HG03521 (cell line): Measurements from ENCODE around the gene ADAMTS12.

ENCODE experiments used
- ATAC-seq: cut with Tn5 transposase; IDR thresholded peaks from one replicate; pipeline ENCODE4 v1.9.1; 2021; ENCODE audit warnings: mild to moderate bottlenecking, moderate library complexity; ENCODE audit not compliant: unreplicated experiment

The ADAMTS12 gene

DNA sequence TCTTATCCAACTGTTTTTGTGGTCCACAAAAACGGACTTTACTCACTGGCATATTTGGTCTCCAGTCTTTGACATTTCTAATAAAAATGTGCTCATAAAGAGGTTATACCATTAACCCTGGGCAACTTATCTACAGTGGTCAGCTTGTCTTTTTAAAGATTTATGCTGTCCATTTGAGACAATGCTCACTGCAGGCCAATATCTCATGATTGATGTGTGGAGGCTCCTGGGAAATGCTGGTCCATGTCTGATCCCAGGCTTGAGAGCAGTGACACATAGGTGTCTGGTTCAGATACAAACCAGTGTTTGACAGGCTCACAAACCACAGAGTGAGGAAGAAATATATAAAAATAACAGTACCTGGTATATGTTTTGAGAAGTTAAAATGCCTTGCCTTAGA, 270.3 kb downstream of the ADAMTS12 start:
- no peak for ATAC-seq

DNA sequence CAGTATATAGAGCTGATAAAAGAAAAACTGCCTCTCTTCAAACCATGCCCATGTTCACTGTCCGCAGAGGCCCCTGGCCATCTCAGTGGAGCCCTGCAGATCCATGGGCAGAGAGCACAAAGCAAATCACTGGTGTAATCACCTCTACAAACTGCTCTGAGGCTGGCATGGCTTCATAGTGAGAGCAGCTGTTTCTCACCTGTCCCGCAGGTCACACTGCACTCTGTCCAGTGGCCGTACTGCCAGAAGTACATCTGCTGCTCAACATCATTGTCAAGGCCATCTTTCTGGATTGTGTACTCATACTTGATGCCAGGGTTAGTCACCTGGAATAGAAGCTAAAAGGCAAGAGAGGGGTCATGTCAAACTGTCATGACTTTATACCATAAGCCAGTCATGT, 277.8 kb downstream of the ADAMTS12 start:
- ATAC-seq, result no peak

DNA sequence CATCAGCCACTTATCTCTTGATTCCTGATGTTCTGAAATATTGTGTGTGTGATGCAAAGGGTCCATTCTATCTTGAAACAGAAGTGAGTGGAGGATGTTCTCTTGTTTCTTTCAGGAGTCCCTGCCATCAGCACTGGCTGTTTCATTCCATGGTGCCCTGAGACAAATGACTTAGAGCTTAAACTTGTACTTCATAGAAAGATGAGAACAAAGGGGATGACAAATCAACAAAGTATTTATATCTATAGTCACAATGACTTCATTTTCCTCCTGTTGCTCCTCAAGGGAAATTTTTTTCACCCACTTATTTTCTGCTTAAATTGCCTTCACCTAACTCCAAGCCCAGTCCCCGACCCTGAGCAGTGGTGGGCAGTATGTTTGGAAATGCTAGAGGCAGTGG, 279.4 kb downstream of the ADAMTS12 start:
- ATAC-seq, result no peak

DNA sequence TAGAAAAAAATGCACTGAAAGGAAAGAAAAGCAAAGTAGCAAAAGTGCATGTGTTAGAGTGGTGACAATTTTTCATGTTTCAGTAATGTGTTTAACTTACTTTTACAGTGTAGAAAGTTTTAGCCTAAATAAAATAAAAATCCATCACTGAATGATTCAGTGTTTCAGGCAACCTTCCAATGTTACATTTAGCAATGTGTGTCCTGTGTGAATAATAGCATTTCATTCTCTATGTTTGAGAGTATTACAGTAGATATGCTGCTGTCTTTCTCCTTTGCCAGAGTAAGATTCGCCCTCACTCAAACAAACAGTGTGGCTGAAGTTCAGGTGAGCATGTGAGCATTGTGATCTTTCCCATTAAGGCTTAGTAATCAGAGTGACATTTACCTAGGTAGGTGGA, 279.9 kb downstream of the ADAMTS12 start:
- no peak for ATAC-seq

DNA sequence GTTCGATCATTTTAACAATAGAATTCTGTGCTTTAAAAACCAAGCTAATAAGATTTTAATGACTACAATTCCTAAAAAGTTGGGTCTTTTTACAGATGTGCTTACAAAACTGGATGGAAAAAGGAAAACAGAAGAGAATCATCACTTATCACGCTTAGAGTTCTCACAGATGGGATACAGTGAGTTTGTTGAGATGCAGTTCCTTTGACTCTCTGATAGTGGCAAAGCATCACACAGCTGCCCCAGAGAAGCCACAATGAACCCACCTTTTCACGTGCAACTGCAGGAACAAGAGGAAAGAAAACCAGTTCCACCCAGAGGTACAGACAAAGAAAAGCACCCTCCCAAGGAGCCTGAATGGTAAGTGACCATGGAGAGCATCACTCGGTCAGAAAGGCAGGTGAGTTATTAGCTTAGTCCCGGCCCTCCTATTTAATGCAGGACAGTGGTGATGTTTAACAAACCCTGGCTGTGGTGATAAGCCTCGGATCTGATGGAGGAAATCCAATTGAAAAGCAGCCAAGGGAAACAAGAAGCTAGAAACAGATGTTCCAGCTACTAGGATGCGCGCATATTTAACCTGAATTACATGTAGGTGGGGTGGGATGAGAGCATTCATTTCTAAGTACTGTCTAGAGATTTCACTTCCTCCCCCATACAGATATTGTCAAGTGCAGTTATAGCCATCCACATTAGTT, 283.3 kb downstream of the ADAMTS12 start:
- ATAC-seq, result no peak

DNA sequence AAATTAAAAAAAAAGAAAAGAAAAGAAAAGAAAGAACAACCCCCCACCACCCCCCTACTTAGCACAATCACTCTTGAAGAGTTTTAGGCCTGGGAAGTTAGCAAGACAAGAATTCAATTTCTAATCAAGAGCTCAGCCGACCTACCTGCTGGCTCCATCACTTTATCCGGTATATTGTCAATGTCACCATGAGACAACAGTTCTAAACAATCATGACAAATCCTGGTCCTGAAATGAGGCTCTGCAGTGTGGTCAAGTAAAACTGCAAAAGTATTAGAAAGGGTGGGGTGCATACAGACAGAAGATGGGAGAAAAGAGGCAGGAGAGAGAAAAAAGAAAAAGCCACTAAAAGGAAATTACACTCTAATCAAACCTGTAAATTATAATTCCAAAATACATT, 287.3 kb downstream of the ADAMTS12 start:
- ATAC-seq, result no peak

DNA sequence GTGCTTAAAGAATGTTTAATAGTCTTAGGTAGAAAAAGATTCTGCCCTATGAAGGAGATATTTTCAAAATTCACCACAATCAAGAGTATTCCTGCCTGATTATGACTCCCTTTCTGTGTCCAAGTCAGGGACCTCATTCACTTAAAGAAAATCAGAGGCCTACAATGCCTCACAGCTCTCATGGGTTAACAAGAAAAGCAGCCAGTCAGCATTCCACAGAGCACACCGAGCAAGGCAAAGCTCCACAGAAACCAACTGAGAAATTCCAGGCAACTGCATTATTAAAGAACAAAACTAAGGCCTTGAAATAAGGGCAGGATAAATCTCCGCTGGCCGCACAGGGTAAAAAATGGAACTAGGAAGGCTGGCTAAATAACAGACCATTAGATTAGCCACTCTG, 289.9 kb downstream of the ADAMTS12 start:
- ATAC-seq, result no peak

DNA sequence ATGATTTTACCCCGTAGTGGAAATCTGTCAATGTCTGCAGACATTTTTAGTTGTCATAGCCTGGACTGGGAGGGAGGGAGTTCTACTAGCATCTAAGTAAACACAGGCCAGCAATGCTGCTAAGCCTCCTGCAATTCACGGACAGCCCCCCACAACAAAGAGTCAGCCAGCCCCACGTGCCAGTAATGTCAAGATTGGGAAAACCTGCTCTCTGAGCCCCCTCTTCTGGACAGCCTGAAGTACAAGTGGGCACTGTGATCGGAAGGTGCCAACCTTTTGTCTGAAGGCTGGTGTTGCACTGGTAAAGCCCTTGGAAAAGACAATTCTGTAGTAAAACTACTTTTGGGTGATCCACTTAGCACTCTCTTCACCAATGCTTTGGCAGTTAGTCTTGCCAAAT, 296.5 kb downstream of the ADAMTS12 start:
- ATAC-seq, result no peak

DNA sequence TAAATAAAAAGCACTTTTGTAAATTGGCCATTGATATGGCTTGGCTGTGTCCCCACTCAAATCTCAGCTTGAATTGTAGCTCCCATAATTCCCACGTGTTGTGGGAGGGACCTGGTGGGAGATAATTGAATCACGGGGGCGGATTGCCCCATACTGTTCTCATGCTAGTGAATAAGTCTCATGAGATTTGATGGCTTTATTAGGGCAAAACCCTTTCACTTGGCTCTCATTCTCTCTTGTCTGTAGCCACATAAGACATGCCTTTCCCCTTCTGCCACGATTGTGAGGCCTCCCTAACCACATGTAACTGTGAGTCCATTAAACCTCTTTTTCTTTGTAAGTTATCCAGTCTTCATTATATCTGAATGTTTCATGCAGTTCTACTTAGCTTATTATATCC, 297.8 kb downstream of the ADAMTS12 start:
- ATAC-seq, result no peak

DNA sequence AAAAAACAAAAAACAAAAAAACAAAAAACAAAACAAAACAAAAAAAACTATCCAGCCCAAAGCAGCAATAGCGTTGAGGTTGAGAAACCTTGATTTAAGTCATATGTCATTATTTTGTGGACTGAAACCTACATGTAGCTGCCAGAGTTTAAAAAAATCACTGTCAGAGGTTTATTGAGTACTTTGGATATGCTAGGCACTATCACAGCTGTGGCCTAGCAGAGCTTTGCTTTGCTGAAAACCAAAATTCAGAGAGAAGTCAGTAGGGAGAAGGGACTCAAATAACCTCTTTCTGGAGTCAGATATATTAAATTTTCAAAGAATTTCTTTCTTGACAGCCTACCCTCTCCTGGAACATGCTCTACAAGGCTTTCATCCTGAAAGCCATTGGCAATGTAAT, 299.5 kb downstream of the ADAMTS12 start:
- ATAC-seq, result no peak

DNA sequence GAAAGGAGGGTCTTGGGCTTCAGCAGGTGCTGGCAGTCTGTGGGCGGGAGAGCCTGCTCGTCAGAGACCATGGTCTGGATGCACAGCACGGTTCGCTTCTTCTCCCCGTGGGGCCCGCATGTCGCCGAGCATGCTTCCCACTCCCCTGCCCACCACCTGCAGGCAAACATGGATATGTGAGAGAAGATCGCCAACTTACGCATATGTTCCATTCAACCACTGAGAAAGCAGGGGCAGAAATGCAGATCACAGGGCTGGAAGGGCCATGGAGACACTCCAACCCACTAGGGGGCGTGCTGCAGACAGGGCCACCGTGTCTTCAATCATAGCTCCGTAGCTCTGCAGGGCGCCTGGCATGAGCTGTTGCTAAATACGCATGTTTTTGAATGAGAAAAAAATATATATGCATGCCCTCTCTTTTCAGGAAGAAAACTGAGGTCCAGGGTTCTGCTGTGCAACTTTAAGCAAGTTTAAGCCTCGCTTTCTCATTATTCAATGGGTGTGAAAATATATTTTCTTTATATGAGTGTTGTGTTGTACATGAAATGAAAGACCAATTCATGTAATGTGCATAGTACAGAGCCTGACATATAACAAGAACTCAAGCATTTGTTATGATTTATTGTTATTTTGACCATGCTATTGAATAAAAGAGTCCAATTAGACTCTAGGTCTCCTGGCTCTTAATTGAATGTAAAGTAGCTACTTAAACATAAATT, 303.0 kb downstream of the ADAMTS12 start:
- ATAC-seq, result peak; percentile 56

DNA sequence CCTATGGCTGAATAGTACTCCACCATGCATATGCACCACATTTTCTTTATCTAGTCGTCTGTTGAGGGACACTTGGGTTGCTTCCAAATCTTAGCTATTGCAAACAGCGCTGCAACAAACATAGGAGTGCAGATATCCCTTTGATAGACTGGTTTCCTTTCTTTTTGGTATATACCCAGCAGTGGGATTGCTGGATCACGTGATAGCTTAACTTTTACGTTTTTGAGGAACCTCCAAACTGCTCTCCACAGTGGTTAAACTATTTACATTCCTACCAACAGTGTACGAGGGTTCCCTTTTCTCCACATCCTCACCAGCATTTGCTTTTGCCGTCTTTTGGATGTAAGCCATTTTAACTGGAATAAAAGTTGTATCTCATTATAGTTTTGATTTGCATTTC, 308.5 kb downstream of the ADAMTS12 start:
- ATAC-seq, result no peak

DNA sequence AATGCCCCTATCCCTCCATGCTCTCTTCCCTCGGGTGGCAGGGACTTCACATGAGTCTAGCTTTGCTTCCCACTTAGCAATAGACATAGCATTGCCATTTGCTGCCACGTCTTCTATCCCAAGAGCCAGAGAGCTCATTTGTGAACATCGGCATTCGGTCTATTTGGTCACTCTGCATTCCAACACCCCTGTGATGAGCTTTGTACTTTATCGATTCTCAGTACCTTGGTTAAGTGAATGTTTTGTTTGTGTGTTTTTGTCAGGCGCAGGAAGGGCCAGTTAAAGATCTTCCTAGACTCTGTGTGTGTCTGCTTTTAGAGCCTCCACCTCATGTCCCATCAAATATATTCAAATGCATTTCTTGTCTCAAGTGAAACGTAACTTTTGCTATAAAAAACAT, 309.4 kb downstream of the ADAMTS12 start:
- ATAC-seq, result no peak

DNA sequence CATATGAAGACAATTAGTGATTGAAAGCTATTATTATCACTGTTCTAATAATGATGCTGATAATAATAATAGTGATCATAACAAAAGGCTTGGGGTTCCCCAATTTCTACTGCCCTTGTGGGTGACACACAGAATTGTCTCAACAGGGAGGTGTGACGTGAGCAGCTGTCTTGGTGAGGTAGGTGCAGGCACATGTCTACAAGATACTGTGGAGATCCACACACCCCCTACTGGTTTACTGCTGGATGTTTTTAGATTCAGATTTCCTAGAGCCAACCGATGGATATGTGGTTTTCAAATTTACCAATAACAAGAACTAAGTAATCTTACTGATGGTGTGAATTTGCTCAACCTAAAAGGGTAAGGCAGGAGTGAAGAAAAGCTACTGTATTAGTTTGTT, 312.0 kb downstream of the ADAMTS12 start:
- no peak for ATAC-seq

DNA sequence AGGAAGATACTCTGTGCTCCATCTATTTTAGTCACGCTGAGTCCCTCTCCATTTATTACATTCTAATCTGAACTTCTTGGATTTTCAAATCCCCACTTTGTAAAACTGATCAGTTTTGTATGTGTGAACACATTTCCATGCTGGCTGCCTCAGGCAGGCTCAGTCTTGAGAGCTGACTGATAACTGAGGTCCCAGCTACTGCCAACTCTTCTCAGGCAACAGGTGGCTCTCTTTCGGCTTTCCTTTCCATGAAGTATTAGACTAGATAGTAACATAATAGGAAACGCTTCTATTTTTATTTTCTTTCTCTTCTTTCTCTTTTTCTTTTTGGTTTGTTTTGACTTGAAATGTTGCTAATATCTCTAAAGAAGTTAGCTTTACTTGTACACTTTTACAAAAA, 312.6 kb downstream of the ADAMTS12 start:
- ATAC-seq, result no peak

DNA sequence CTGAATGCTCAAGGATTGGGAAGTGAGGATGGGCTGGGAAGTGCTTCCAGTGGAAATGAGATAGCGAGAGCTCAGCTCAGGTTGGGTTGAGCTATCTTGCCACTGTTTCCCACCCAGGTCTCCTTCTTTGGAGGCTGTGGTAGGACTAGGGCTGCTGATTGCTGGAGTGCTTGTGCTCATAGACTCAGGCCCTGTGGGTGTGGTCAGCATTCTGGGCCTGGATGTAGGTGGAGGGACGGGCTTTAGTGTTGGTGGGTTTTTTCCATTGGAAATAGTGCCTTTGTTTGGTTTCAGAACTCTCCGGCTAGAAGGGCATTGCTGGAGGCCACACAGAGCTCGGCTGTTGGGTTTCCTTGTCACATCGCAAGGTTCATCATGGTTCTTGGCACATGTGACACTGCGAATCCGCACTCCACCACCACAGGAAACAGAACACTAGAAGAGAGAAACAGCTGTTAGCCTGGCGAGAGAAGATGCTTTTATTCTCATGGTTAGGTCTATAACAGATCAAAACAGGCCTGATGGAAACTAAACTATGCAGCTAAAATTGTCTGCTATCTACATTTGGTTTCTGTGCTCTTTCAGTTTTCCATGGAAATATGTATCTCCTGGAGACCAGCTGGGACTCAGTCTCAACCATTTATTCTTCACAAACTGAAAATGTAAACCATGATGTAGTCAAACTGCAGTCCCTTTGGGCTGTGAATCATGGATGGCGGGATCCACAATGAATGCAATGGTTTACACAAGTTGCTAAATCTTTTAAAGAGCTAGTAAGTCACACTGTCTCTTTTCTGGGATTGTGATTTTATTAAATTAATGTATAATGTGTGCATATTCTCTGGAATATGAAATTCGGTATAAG, 314.8 kb downstream of the ADAMTS12 start:
- ATAC-seq, result no peak

DNA sequence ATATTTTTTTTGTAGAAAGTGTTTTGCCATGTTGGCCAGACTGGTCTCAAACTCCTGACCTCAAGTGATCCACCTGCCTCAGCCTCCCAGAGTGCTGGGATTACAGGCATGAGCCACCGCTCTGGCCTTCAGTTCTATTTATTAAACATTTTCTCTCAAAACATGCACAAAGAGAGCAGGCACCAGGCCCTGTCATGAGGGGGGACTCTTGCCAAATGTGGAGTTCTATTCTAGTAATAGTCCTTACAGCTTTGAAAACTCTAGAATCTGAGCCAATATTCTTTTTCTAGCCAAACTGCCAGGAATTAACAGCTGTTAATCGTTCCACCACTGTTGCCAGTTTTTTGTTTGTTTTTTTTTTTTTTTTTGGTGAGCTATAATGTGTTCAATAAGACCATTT, 326.5 kb downstream of the ADAMTS12 start:
- ATAC-seq, result no peak

DNA sequence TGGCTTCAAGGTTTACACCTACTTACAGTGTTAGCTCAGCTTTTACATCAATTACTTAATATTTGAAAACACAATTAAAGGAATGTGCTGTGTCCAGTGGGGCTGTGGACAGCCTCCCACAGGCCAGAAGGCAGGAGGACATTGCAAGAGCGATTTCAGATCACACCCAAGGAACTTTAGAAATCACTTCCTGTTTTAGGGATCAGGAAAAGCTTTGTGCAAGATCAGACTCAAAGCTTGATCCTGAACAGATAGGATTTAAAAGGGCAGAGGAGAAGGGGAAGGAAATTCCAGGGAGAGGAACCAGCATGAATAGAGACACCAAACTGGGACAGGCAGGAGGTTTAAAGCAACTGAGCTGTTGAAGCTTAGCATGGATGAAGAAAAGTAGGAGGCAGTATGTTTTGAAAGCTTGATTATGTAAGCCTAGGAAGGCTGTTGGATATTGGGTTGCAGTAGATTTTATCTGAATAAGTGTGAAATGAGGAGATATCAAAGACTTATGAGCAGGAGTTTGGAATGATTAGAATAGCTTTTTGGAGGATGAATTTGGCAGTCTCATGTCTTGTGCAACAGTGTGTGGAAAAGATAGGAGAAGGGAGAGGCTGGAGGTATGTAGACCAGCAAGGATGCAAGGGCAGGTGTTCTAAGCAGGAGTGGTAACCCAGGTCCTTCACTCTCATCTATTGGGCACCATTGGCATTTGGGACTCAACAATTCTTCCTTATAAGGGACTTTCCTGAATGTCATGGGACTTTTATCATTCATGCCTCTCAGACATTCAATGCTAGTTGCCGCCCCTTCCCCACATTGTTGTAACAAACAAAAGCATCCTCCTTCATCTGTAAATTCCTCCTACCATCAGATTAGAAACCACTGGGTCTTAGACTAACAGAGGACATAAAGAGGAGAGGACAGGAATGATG, 327.5 kb downstream of the ADAMTS12 start:
- ATAC-seq, result no peak

DNA sequence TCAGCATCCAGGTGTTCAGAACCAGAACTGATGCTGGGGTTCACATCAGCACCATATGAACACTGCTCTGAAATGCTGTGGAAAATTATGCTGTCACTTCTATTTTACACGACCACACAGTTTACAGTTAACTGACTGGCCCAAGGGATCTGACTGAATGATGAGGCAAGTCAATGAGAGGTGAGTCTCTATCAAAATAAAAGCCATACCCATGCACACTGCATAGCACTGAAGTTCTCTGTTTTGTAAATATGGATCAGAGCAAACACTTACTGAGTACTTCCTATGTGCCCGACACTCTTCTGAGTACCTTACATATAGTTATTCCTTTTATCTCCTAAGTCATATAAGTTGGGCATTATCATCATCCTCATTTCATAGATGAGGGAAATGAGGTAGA, 328.3 kb downstream of the ADAMTS12 start:
- no peak for ATAC-seq

DNA sequence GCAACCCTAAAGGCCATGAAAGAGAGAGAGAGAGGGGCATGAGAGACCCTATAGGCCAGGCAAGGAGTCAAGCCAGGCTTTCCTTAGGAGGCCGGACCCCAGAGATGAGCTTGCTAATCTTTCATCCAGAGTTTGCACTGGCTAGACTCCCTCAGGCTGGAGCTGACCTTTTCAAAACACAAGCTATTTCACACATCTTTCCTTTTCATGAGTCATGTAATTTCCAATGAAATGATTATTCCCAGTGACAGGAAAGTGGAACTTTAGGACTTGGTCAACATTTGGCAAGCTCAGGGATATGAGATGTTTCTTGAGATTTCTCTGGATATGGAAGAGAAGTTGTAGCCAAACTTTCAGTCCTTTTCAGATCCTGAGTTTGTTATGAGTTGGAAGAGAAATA, 333.3 kb downstream of the ADAMTS12 start:
- ATAC-seq, result no peak

DNA sequence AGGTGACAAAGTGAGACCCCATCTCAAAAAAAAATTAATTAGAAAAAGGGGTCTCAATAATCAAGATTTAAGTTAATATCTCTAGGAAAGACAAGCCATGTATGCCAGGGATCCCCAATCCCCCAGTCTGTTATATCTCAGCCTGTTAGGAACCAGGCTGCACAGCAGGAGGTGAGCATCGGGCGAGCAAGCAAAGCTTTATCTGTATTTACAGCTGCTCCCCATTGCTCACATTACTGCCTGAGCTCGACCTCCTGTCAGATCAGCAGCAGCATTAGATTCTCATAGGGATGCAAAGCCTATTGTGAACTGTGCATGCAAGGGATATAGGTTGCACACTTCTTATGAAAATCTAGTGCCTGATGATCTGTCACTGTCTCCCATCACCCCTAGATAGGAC, 334.2 kb downstream of the ADAMTS12 start:
- no peak for ATAC-seq
